GM21423 (cell line): ENCODE measurements around the gene DKC1.
"Not testable (repeated sequence)": the region's sequence is repeated elsewhere in the genome, so short reads cannot be mapped to it uniquely, and the experiment has no call there.

Experiments
- ATAC-seq: cut with Tn5 transposase; IDR thresholded peaks from one replicate; pipeline ENCODE4 v1.9.1; 2021; ENCODE audit warnings: mild to moderate bottlenecking, moderate library complexity; ENCODE audit not compliant: unreplicated experiment

DKC1 gene

GRCh38 chrX:154817048-154817618, 54.5 kb downstream of the DKC1 start:
- not testable (repeated sequence) for ATAC-seq

- no peak for ATAC-seq
Observed at GRCh38 chrX:154818916-154819770, 56.5 kb downstream of the DKC1 start.

GRCh38 chrX:154819771-154820341, 57.2 kb downstream of the DKC1 start:
- no peak for ATAC-seq

GRCh38 chrX:154821523-154821922, 58.9 kb downstream of the DKC1 start:
- ATAC-seq: no peak

- ATAC-seq: no peak
Observed at GRCh38 chrX:154822029-154822428, 59.4 kb downstream of the DKC1 start.

- no peak for ATAC-seq
Observed at GRCh38 chrX:154824638-154825037, 62.0 kb downstream of the DKC1 start.

- not testable (repeated sequence) for ATAC-seq
Observed at GRCh38 chrX:154825586-154825985, 62.9 kb downstream of the DKC1 start.
